Smooth muscle cell (in vitro differentiated cells): ENCODE results near the gene PSORS1C1. TPM values are rescaled to one million over a fixed set of nuclear protein-coding genes. Genes with fewer than 3 reads are reported as not detected.

Experiments used
- DNase-seq: peaks from one replicate; lab custom pipeline; 2025; ENCODE audit not compliant: unreplicated experiment; lab: John Stamatoyannopoulos, UW
- H2AFZ ChIP-seq: fragments of 200-600 bp; sonication (generic); 2 replicates; pipeline ENCODE4 v1.6.0; 2016; ENCODE audit warnings: antibody characterized with exemption, low read depth, mild to moderate bottlenecking
- H3F3A ChIP-seq: fragments of 200-600 bp; sonication (generic); 2 replicates; pipeline ENCODE4 v1.6.0; 2017; ENCODE audit warnings: antibody characterized with exemption, low read depth
- H3K27ac ChIP-seq: fragments of 200-600 bp; sonication (generic); 2 replicates; pipeline ENCODE4 v1.5.1; 2016; ENCODE audit warnings: low read depth, mild to moderate bottlenecking
- H3K27me3 ChIP-seq: fragments of 200-600 bp; sonication (generic); 2 replicates; pipeline ENCODE4 v1.6.1; 2016; ENCODE audit warnings: low read depth, mild to moderate bottlenecking
- H3K36me3 ChIP-seq: fragments of 200-600 bp; sonication (generic); 2 replicates; pipeline ENCODE4 v1.5.1; 2016; ENCODE audit warnings: low read depth
- H3K4me1 ChIP-seq: fragments of 200-600 bp; sonication (generic); 2 replicates; pipeline ENCODE4 v1.5.1; 2016; ENCODE audit warnings: low read depth
- H3K4me2 ChIP-seq: fragments of 200-600 bp; sonication (generic); 2 replicates; pipeline ENCODE4 v1.6.0; 2016; ENCODE audit warnings: mild to moderate bottlenecking
- H3K4me3 ChIP-seq: fragments of 200-600 bp; sonication (generic); 2 replicates; pipeline ENCODE4 v1.5.1; 2016; ENCODE audit warnings: mild to moderate bottlenecking
- H3K79me2 ChIP-seq: fragments of 200-600 bp; sonication (generic); 2 replicates; pipeline ENCODE4 v1.6.0; 2016; ENCODE audit warnings: low read depth, mild to moderate bottlenecking
- H3K9ac ChIP-seq: fragments of 200-600 bp; sonication (generic); 2 replicates; pipeline ENCODE4 v1.6.0; 2016; ENCODE audit warnings: low read depth
- H3K9me3 ChIP-seq: fragments of 200-600 bp; sonication (generic); replicated peaks from 2 replicates; pipeline ENCODE4 v1.5.1; 2016; ENCODE audit warnings: low read depth
- H4K20me1 ChIP-seq: fragments of 200-600 bp; sonication (generic); 2 replicates; pipeline ENCODE4 v1.6.0; 2016; ENCODE audit warnings: low read depth
- CTCF ChIP-seq: fragments of 200-600 bp; sonication (generic); IDR thresholded peaks from 2 replicates; pipeline ENCODE4 v1.5.1; 2017; ENCODE audit warnings: borderline replicate concordance, mild to moderate bottlenecking, antibody characterized with exemption; ENCODE audit not compliant: insufficient read depth, poor library complexity, severe bottlenecking
- WGBS: methylation state at CpG from one replicate; pipeline ENCODE4 v1.1.7; 2016; ENCODE audit warnings: low lambda C conversion rate; 5-methylcytosine and 5-hydroxymethylcytosine counted together
- polyA plus RNA-seq: library from polyadenylated mRNA; unstranded; fragments of >200 nt; fragmentation: Nextera tagmentation; extraction: Ambion mirVana; gene quantifications from 2 replicates; pipeline ENCODE4 v1.2.1, GENCODE V29; 2016
- total RNA-seq: library from RNA; depleted of rRNA; stranded (reverse); fragments of >200 nt; gene quantifications from 2 replicates; pipeline ENCODE4 v1.2.3, GENCODE V29; 2014

The PSORS1C1 gene
- total and polyA plus RNA-seq, 2 experiments from 2014 or later = 2.1 to 6.5 TPM

GRCh38 chr6:31145386-31145785 lies 30.8 kb downstream of the PSORS1C1 start:
- Histone ChIP-seq H2AFZ (no peak overlapping the region), H3K27me3 (no peaks in the 10 kb centered on the region), H3K27ac (no peak overlapping the region), H3K79me2 (no peaks in the 10 kb centered on the region), H3K9me3 (no peaks in the 10 kb centered on the region), H4K20me1 (no peaks in the 10 kb centered on the region), H3K36me3 (no peaks in the 10 kb centered on the region), H3K4me1 (peaks cover 8% of the 10 kb centered on the region), H3K4me2 (no peak overlapping the region), H3K9ac (no peak overlapping the region), H3F3A (no peaks in the 10 kb centered on the region), H3K4me3 (no peak overlapping the region)
- TF ChIP-seq CTCF = no peak
- DNase-seq = no peak
- WGBS = over 99% methylated on average over 10 of the region's 10 CpGs

DNA sequence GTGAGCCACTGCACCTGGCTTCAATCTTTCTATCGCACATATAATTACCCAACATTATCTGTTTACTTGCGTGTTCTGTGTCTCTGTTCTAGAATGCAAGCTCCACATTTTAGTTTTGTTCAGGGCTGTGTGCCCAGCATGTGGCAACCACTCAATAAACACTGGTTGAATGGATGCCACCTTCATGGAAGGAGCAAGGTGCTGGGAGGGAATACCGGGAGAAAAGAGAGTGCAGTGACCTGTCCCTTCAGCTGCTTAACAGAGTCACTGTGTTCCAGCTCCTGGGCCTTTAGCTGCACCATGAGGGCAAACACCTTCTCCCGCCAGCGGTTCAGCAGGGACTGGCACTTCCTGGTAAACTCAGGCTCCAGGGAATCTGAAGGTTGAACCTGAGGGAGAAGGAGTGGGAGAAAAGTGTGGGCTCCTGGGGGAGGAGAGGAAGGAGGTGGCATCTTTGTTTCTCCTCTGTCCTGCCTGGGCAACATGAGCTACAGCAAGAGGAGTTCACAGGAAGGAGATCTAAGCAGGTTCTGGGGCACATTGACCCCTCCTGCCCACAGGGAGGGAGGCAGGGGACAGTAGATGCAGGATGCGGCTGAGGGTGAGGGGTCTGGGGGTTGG lies 35.3 kb downstream of the PSORS1C1 start:
- Histone ChIP-seq H3K79me2 (no peaks in the 10 kb centered on the region), H3K27me3 (no peaks in the 10 kb centered on the region), H3K4me2 (no peak overlapping the region), H3K9me3 (no peaks in the 10 kb centered on the region), H3K36me3 (no peaks in the 10 kb centered on the region), H3K27ac (no peak overlapping the region), H2AFZ (no peak overlapping the region), H4K20me1 (no peaks in the 10 kb centered on the region), H3K9ac (no peak overlapping the region), H3K4me1 (no peaks in the 10 kb centered on the region), H3K4me3 (no peak overlapping the region), H3F3A (no peaks in the 10 kb centered on the region)
- TF ChIP-seq CTCF = no peak
- DNase-seq = no peak
- 88% methylated on average over 6 of the region's 6 CpGs for WGBS

DNA sequence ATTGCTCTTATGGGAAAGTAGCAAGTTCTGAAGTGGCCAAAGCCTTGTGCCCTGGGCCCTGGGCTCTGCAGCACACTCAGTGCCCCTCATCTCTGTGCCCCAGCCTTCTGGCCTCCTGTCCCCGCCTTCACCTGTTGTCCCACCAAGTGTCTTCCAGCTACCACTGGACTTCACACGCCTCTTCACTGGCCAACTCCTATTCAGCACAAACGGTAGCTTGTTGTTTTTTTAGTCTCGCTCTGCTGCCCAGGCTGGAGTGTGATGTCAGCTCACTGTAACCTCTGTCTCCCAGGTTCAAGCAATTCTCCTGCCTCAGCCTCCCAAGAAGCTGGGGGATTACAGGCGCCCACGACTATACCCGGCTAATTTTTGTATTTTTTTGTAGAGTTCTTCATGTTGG lies 38.2 kb downstream of the PSORS1C1 start:
- Histone ChIP-seq H2AFZ (no peak overlapping the region), H3K9me3 (no peaks in the 10 kb centered on the region), H3K4me1 (peaks cover 8% of the 10 kb centered on the region), H3K4me3 (no peak overlapping the region), H3K4me2 (no peak overlapping the region), H4K20me1 (no peaks in the 10 kb centered on the region), H3K27ac (no peak overlapping the region), H3K27me3 (no peaks in the 10 kb centered on the region), H3K36me3 (no peaks in the 10 kb centered on the region), H3K79me2 (no peaks in the 10 kb centered on the region), H3K9ac (no peak overlapping the region), H3F3A (no peaks in the 10 kb centered on the region)
- DNase-seq = no peak
- 93% methylated on average over 7 of the region's 7 CpGs for WGBS
- TF ChIP-seq CTCF = no peak

- H3K27ac ChIP-seq = no peak overlapping the region
- no peaks in the 10 kb centered on the region for H3K9me3 ChIP-seq
- DNase-seq = no peak
- H2AFZ ChIP-seq = no peak overlapping the region
- H3K27me3 ChIP-seq = no peaks in the 10 kb centered on the region
- H4K20me1 ChIP-seq = no peaks in the 10 kb centered on the region
- H3F3A ChIP-seq = no peaks in the 10 kb centered on the region
- no peak overlapping the region for H3K4me2 ChIP-seq
- H3K4me1 ChIP-seq = peaks cover 14% of the 10 kb centered on the region
- no peak overlapping the region for H3K4me3 ChIP-seq
- H3K36me3 ChIP-seq = no peaks in the 10 kb centered on the region
- TF ChIP-seq CTCF = no peak
- 96% methylated on average over 15 of the region's 15 CpGs for WGBS
- no peak overlapping the region for H3K9ac ChIP-seq
- no peaks in the 10 kb centered on the region for H3K79me2 ChIP-seq
Observed at GRCh38 chr6:31154436-31154835, 39.8 kb downstream of the PSORS1C1 start.
